ENCODE results near the gene VSTM4.

DNA sequence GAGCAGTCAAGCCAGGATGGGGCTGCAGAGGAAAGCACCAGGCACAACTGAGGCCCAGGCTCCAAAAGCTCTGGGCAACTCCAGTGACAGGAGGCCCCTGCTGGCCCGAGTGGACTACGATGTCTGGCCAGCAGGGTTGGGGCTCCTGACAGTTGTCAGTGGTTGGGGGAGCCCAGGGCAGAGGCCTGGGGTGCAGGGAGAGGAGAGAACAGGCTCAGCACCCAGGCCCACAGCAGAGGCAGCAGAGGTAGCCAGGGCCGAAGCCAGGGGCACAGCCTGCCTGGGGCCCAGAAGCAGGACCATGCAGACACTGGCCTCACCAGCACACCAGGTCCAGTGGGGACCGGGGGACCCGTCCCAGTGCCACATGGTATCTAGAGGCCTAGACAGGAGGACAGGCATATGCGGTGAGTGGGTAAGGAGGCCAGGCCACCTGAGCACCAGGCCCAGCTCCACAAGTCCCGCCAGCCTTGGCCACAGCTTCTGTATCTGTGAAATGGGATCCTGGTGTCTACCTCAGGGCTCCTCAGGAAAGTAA lies 129.6 kb downstream of the VSTM4 start:
- TF ChIP-seq, protein P1, sequence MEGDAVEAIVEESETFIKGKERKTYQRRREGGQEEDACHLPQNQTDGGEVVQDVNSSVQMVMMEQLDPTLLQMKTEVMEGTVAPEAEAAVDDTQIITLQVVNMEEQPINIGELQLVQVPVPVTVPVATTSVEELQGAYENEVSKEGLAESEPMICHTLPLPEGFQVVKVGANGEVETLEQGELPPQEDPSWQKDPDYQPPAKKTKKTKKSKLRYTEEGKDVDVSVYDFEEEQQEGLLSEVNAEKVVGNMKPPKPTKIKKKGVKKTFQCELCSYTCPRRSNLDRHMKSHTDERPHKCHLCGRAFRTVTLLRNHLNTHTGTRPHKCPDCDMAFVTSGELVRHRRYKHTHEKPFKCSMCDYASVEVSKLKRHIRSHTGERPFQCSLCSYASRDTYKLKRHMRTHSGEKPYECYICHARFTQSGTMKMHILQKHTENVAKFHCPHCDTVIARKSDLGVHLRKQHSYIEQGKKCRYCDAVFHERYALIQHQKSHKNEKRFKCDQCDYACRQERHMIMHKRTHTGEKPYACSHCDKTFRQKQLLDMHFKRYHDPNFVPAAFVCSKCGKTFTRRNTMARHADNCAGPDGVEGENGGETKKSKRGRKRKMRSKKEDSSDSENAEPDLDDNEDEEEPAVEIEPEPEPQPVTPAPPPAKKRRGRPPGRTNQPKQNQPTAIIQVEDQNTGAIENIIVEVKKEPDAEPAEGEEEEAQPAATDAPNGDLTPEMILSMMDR (IDR thresholded peaks at IDR 0.05; ENCODE audit: low read depth, low read length), result no peak
- TF ChIP-seq EZH2phosphoT487 (IDR thresholded peaks at IDR 0.05; ENCODE audit: low read depth), result no peak

Measured in OCI-LY3 (cell line).